Femur (tissue), 1 donor: ENCODE data around the gene GRAPL.
"Not testable (repeated sequence)": the region's sequence is repeated elsewhere in the genome, so short reads cannot be mapped to it uniquely, and the experiment has no call there.

ENCODE experiments used
- DNase-seq: peaks from one replicate; pipeline ENCODE4 v3.0.0-alpha.2; 2017

The GRAPL gene

DNA sequence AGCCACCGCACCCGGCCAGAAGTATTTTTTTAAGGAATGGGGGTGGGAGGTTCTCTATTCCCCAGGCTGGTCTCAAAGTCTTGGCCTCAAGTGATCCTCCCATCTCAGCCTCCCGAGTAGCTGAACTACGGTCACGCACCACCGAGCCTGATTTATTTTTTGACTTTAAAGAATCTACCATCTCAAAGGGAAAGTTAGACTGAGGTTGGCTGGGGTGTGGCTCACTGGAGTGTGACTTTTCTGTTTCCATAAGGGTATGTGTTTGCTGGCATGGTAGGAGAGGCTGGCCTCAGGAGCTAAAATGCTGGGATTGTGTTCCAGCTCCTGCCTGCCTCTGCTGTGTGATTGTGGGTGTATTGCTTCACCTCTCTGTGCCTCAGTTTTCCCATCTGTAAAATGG, 10.6 kb downstream of the GRAPL start:
- DNase-seq, result not testable (repeated sequence)

DNA sequence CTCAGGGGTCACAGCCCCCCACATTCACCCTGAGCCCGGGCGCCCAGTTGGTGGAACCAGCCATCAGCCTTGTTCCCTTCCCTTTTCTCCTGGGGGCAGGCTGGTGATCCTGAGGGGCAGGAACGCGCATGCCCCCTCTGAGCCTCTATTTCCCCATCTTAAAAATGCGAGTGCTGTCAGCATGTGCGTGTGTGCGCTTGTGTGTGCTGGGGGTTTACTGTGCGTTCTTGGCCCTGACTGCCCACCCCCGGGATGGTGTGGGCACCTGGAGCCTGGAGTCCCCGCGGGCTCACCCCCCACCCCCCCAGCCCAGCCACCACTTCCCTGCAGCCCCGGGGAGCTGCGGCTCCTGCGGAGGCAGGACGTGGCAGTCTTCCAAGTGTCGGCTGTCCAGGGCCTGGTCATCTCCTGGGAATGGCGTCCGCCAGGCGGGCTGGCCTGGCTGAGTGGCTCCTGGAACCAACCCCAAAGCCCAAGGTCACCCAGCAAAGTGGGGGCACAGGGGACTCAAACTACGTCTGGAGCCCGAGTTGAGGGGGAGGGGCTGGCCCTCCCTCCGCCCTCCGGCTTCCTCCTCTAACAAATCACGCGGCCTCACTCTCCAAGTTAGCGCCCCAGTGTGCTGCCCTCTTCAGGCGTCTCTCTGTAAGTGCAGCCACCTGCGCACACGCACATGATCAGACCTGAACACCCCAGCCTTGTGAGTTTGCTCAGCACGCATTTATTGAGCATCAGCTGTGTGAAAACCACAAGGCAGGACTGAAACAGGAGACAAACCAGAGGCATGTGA, 14.2 kb downstream of the GRAPL start:
- DNase-seq, result not testable (repeated sequence)

DNA sequence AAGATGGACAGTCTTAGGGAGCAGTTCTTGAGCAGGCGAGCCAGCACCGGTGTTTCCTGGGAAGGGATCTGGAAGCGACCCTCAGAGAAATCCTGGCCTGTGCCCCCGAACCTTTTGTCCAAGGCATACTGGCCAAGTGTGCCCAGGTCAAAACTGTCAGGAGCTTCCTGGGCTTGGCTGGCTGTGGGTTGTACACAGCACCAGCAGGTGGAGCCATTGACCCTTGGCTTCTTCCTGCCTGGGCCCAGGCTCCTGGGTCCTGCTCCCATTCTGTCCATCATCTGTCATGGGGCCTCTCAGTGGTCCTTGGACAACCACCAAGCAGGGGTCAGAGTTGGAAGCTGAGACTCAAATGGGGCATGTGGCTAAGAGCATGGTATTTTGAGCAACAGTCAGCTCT, 15.0 kb downstream of the GRAPL start:
- not testable (repeated sequence) for DNase-seq

DNA sequence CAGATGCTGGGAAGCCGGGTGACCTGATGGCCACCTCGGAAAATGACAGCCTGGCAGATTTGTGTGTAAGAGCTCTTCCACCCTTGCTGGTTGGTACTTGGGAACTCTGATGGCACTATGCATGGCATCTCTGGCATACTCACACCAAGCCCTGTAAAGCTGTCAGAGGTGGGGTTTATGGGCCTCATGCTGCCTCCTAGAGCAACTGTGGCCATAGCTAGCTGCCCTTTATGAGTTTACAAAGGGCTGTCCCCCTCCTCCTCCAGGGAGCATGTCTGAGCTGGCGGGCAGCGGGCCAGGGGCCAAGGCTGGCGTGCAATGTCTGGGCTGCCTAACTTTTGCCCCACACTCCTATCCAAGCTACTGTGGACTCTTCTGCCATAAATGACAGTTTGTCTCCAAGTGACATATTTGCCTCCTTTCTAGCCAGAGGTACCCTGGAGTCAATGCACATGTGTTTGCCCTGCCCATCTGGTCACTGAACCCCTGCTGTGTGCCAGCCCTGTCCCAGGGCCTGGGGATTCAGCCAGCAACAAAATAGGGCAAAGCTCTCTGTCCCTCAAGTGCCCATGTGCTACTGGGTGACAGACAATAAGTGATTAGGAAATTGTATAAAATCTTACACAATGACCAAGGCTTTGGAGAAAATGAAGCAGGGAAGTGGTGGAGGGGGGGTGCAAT, 15.8 kb downstream of the GRAPL start:
- DNase-seq, result not testable (repeated sequence)

DNA sequence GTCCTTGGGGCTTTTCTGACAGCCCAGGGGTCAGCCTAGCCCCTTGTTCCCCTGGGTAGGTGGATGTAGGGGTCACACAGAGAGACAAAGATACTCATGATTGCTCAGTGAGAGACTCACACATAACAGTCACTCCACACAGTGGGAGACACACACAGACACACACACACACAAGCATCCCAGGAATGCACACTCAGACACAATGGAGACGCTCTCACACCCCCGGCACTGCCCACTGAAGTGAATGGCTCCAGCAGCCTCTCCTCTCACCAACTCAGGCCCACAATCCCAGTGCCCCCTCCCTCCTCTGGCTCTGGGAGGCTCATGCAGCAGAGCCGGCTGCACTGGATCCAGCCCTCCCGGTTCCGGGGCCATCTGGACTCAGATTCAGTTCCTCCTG, 17.0 kb downstream of the GRAPL start:
- DNase-seq, result not testable (repeated sequence)

DNA sequence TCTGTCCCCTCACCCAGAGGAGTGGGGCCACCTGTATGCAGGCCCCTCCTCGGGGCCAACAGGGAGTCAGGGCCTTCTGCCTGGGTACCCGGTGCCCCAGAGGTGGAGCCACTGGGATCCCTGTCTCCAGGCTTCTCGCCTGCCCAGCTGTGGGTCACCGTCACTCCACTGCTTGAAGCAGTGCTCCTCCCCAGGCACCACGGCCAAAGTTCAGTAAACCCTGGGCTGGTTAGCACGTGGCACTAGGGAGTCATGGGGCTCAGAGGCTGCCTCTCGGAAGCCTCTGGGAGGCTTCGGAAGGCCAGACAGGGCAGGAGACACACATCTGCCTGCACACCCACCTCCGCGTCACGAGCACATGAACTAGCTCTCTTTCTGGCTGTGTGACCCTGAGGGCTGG, 18.1 kb downstream of the GRAPL start:
- not testable (repeated sequence) for DNase-seq

DNA sequence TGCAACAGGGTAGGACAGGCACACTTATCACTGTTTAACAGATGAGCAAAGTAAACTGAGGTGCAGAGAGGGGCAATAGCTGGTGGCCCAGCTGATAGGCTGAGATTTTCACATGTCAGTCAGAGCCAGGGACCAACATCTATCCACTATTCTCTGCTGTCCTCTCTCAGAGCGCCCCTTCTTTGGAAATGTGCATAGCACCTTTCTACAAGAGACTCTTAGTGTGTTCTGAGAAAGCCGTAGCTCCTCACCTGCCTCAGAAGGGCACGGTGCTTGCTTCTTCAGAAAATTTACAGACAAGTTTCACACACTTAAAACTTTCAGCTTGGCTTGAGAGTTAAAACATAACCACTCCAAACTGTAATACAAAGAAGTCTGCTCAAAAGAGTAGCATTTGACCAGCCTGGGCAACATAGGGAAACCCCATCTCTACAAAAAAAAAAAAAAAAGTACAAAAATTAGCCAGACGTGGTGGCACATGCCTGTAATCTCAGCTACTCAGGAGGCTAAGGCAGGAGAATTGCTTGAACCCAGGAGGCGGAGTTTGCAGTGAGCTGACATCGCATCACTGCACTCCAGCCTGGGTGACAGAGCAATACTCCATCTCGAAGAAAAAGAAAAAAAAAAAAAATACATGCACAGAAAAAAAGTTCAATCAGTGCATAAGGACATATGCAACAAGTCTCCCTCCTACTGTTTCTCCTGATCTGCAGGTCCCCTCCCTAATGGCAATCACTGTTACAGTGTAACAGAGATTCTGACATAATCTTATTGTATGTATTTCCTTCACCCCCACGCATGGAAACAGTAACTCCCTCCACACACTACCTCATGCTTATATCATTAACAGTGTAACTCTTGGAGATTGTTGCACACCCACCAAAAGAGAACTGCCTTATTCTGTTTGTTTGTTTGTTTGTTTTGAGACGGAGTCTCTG, 23.6 kb downstream of the GRAPL start:
- not testable (repeated sequence) for DNase-seq

DNA sequence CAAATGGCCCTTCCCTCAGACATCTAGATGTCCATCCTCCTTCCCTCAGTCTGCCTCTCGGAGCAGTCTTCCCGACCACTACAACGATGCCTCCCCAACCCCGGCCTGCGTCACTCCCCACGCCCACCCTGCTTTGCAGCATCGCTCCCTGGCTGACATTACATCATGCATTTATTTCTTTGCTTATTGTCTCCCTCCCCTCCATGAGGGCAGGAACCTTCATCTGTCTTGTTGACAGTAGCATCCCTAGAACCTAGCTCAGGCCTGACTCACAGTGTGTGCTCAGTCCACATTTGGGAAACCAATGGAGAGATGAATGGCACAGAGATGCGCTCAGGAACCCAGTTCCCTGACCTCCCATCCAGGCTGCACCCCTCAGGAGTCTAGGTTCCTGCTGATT, 30.2 kb downstream of the GRAPL start:
- not testable (repeated sequence) for DNase-seq

DNA sequence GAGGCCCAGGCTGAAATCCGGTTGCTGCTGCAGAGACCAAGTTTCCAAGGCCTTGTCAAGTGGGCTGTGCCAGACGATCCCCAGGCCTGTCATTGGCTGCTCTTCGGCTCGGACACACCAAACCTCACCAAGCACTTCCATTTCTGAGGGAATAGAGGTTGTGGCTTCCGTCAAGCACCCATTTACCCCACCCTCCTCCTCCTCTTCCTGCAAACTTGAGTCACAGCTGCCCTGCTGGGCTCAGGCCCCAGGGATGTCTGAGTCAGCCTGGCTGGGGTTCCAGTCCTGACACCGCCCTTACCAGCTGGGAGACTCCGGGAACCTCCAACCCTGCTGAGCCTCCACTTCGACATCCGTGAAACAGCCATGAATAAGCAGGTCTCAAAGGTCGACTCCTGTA, 31.1 kb downstream of the GRAPL start:
- not testable (repeated sequence) for DNase-seq

DNA sequence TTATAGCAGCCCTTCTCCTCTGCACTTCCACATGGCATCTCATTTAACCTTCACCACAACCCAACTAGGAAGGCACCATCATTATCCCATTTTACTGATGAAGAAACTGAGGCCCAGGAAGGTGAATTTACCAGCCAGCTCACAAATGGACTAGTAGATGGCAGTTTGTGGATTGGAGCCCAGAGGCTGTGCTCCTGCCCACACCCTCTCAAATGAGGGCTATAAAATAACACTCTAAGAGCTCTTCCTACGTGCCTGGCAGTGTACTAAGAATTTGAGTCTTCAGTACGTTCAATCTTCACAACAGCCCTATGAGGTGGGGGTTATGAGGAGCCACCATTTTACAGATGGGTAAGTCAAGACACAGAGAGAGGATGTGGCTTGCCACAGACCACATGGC, 31.5 kb downstream of the GRAPL start:
- DNase-seq, result not testable (repeated sequence)

DNA sequence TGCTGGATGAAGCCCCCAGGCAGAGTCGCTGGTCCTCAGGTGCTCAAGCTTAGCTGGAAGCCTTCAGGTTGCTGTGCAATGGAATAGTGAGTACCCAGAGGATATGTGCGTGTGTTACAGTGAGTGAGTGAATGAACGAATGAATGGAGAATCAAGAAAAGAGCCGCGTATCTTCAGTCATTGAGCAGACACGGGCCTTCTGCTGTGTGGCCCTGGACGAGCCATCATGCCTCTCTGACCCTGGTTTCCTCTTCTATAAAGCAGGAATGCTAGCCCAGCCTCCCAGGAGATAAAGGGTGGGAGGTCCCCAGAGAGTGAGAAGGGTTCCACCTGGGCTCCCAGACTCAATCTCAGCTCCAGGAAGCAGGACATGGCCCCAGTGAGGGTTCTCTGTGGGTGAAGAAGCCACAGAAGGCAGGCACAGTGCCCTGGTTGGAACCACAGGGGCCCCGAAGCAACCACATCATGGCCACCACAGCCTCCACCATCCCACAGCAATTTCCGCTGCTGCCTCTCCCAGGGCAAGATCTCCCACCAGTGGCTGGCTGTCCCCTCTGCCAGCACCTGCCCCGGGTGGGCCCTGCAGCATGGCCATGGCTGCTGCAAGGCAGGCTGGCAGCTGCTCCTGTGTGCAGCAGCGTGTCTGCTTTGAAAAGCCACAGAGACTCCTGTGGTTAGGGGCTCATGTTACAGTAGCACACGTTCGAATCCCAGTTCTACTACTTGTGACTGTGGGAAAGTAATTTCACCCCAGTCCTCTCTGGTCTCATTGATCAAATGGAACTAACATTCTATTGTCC, 34.1 kb downstream of the GRAPL start:
- DNase-seq, result not testable (repeated sequence)

DNA sequence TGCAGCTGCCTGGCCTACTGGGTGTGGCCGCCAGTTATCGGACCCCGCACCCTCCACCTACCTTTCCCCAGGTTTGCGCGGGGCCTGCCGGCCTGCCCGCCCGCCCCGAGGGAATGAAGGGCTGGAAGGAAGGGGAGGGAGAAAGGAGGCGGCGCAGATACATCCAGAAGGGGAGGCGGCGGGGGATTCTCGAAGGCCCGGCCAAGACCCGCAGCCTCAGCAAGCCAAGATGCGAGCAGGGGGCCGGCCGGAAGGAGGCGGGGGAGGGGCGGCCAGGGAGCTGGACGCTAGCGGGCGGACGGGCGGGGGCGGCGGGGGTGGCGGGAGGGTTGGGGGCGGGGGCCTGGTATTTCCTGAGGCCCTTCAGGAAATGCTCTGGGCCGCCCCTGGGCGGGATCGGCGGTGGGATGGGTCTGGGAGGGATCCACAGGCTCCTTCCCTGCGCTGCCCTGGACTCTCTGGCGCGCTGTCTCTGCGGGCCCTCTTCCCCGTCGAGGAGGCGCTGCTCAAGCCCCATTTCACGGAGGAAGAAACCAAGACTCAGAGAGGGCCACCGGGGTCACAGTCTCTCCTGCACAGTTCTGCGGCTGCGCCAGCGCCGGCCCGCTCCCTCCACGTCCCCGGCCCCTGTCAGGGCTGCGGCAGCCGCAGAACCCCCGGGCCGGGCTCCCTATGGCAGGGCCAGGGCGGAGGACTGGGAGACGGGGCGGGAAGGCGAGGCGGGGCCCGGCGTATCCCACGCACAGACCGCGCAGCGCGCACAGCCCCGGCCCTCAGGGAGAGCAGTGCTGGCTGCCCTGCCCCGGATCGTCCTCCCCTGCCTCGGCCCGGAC, 35.2 kb downstream of the GRAPL start:
- not testable (repeated sequence) for DNase-seq

DNA sequence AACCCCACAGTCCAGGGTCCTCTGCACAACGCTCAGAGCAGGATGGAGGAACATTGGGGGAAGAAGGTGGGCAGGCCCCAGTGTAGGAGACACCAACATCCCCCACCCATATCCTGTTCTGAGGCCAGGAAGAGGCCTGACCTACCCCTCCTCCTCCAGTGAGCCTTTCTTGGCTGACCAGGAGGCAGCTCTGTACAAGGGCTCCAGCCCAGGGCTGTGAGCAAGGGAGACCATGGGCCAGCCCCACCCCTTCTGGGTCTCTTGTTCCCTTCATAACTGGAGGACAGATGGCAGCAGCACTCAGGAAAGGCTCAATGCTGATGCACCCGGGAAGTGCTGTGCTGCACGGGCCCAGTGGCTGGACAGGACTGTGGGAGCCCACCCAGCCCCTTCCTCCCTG, 47.0 kb downstream of the GRAPL start:
- not testable (repeated sequence) for DNase-seq

DNA sequence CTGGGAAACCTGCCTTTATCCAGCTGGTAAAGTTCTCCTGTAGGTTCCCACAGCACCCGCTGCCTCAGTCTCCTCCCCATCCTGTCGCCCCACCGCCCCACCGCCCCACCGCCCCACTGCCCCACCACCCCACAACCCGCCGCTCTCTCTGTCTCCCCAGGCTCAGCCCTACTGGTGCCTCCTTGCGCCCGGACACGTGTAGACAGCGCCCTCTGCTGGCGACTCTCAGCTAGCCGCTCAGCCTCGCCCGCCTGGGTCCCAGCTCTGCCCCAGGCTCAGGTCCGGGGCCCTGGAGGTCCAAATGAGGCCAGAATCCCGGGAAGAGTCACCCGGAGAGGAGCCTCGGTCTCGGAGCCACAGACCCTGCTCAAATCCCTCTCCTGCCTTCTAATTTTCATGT, 48.0 kb downstream of the GRAPL start:
- DNase-seq, result not testable (repeated sequence)

DNA sequence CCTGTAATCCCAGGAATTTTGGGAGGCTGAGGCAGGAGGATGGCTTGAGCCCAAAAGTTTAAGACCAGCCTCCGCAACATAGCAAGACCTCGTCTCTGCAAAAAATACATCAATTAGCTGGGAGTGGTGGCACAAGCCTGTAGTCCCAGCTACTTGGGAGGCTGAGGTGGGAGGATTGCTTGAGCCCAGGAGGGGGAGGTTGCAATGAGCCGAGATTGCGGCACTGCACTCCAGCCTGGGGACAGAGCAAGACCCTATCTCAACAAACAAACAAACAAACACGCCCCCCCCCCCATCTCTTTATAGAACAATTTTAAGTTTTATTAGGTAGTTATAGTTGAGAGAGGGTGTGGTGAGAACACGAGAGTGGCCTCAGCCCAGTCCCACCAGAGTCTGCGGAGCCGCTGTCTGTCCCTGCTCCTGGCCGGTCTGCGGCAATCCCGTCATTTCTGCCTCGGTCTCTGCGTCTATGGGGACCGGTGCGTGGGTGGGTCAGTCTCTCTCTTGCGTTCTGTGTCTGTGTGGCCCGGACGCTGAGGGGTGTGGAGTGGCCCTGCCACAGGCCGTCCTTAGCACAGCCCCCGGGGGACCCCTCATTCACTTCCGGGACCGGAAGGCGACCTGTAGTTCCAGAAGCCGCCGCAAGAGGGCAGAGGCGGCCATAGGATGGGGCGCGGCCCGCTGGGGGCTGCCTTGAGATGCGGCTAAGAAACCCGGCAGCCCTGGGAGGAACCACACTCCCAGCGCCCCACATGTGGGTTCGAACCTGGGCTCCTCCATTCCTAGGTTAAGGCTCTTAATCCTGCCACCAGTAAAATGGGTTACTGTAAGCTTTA, 53.9 kb downstream of the GRAPL start:
- not testable (repeated sequence) for DNase-seq

DNA sequence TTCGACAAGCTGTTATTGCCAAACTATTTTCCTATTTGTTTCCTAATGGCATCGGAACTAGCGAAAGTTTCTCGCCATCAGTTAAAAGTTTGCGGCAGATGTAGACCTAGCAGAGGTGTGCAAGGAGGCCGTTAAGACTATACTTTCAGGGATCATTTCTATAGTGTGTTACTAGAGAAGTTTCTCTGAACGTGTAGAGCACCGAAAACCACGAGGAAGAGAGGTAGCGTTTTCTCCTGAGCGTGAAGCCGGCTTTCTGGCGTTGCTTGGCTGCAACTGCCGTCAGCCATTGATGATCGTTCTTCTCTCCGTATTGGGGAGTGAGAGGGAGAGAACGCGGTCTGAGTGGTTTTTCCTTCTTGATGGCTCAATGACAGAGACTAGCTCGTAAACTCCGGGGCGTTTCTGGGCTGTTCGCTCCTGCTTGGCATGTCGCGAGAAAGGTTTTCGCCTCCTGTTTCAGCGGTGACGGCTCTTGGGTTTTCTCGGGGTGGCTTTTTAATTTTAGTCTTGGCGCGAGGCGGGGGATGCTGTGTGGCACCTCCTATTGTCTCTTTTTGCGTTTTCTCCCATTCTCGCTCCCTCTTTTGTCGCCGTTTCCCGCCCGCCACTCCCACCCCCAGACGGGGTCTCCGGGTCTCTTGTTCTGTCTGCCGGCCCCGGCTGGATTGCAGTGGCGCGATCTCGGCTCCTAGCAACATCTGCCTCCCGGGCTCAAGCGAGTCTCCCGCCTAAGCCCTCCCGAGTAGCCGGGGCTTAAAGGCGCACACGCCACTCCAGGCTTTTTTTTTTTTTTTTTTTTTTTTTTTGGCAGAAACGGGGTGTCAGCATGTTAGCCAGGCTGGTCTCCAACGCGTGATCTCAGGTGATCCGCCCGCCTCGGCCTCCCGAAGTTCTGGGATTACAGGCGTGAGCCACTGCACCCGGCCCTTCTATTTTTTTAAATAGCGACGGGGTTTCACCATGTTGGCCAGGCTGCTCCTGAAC, 60.8 kb downstream of the GRAPL start:
- DNase-seq, result not testable (repeated sequence)

DNA sequence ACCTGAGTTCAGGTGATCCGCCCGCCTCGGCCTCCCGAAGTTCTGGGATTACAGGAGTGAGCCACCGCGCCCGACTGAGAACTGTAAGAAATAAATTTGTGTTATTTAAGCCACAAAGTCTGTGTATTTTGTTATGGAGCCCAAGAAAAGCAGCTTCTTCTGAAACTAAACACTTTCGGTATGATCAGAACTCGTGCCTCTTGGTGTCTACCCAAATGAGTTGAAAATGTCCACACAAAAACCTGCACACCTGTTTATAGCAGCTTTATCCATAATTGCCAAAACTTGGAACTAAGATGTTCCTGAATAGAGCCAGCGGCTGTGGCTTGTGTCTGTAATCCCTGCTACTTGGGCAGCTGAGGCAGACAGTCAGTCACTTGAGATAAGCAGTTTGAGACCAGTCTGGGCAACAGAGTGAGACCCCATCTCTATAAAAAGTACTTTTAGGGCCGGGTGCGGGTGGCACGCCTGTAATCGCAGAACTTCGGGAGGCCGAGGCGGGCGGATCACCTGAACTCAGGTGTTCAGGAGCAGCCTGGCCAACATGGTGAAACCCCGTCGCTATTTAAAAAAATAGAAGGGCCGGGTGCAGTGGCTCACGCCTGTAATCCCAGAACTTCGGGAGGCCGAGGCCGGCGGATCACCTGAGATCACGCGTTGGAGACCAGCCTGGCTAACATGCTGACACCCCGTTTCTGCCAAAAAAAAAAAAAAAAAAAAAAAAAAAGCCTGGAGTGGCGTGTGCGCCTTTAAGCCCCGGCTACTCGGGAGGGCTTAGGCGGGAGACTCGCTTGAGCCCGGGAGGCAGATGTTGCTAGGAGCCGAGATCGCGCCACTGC, 61.7 kb downstream of the GRAPL start:
- DNase-seq, result not testable (repeated sequence)

DNA sequence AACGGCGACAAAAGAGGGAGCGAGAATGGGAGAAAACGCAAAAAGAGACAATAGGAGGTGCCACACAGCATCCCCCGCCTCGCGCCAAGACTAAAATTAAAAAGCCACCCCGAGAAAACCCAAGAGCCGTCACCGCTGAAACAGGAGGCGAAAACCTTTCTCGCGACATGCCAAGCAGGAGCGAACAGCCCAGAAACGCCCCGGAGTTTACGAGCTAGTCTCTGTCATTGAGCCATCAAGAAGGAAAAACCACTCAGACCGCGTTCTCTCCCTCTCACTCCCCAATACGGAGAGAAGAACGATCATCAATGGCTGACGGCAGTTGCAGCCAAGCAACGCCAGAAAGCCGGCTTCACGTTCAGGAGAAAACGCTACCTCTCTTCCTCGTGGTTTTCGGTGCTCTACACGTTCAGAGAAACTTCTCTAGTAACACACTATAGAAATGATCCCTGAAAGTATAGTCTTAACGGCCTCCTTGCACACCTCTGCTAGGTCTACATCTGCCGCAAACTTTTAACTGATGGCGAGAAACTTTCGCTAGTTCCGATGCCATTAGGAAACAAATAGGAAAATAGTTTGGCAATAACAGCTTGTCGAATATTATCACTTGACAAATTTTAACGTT, 62.5 kb downstream of the GRAPL start:
- DNase-seq, result not testable (repeated sequence)
